HFF-Myc (cell line): ENCODE results near the gene PEX5L.
"Not testable (repeated sequence)": the region's sequence is repeated elsewhere in the genome, so short reads cannot be mapped to it uniquely, and the experiment has no call there.

Experiments used
- DNase-seq: peaks from one replicate; pipeline ENCODE4 v3.0.0-alpha.2; 2011; ENCODE audit warnings: low read depth; ENCODE audit errors: extremely low read depth
- H3K4me3 ChIP-seq: replicated peaks from 2 replicates; pipeline ENCODE4 v1.5.1; 2011; ENCODE audit warnings: low read depth, mild to moderate bottlenecking, control low read depth, low read length
- CTCF ChIP-seq: IDR thresholded peaks from 2 replicates; pipeline ENCODE4 v1.5.1; 2012; ENCODE audit warnings: mild to moderate bottlenecking, low read depth, low read length, control low read depth; ENCODE audit errors: missing control alignments

PEX5L gene

GRCh38 chr3:180017846-180018245 lies 18.9 kb downstream of the PEX5L start:
- no peak for DNase-seq
- no peak for TF ChIP-seq CTCF
- no peak overlapping the region for H3K4me3 ChIP-seq

- TF ChIP-seq CTCF, result no peak
- no peak overlapping the region for H3K4me3 ChIP-seq
- no peak for DNase-seq
Measured at GRCh38 chr3:180011927-180012326, 24.8 kb downstream of the PEX5L start.

GRCh38 chr3:180008318-180008717 lies 28.4 kb downstream of the PEX5L start:
- not testable (repeated sequence) for DNase-seq, H3K4me3 ChIP-seq

GRCh38 chr3:180004542-180004941 lies 32.2 kb downstream of the PEX5L start:
- DNase-seq, result no peak
- no peak for TF ChIP-seq CTCF
- H3K4me3 ChIP-seq, result no peak overlapping the region

GRCh38 chr3:180002006-180002405 lies 34.7 kb downstream of the PEX5L start:
- H3K4me3 ChIP-seq, result no peak overlapping the region
- no peak for DNase-seq
- TF ChIP-seq CTCF, result no peak

- DNase-seq, result no peak
- no peak for TF ChIP-seq CTCF
- no peak overlapping the region for H3K4me3 ChIP-seq
Measured at GRCh38 chr3:180000500-180000899, 36.2 kb downstream of the PEX5L start.

- H3K4me3 ChIP-seq, result no peak overlapping the region
- DNase-seq, result no peak
- TF ChIP-seq CTCF, result no peak
Measured at GRCh38 chr3:179995406-179995805, 41.3 kb downstream of the PEX5L start.
